Uterus (tissue), 4 donors: ENCODE measurements around the gene CGNL1. TPM values are rescaled to one million over a fixed set of nuclear protein-coding genes. Genes with fewer than 3 reads are reported as not detected.

Source experiments
- DNase-seq, 2 donors: peaks; one replicate each; pipeline ENCODE4 v3.0.0-alpha.2; 2019 to 2020
- H3K27ac ChIP-seq, 2 donors: fragments of 200-600 bp; sonication (generic); 1 replicate in 1 of 2; 2 replicates in 1 of 2; pipeline ENCODE4 v1.5.1; 2016 to 2018
- H3K27me3 ChIP-seq, 2 donors: fragments of 200-600 bp; sonication (generic); one replicate each; pipeline ENCODE4 v1.5.1; 2018 to 2019; ENCODE audit warnings: control low read depth in 1 of 2
- H3K36me3 ChIP-seq, 2 donors: fragments of 200-600 bp; sonication (generic); one replicate each; pipeline ENCODE4 v1.5.1; 2019; ENCODE audit warnings: control low read depth in 1 of 2
- H3K4me1 ChIP-seq, 2 donors: fragments of 200-600 bp; sonication (generic); one replicate each; pipeline ENCODE4 v1.5.1; 2018 to 2019; ENCODE audit warnings: control low read depth in 1 of 2
- H3K4me3 ChIP-seq, 2 donors: fragments of 200-600 bp; sonication (generic); 1 replicate in 1 of 2; 2 replicates in 1 of 2; pipeline ENCODE4 v1.5.1; 2018 to 2019; ENCODE audit warnings: mild to moderate bottlenecking in 1 of 2
- H3K9me3 ChIP-seq, 2 donors: fragments of 200-600 bp; sonication (generic); one replicate each; pipeline ENCODE4 v1.5.1; 2019; ENCODE audit warnings: control low read depth in 1 of 2
- CTCF ChIP-seq, 4 experiments: fragments of 200-600 bp in 2 of 4; fragments of 450-650 bp in 2 of 4; sonication (generic) in 2 of 4; IDR thresholded peaks; one replicate each; pipeline ENCODE4 v1.5.1; 2016 to 2019; ENCODE audit warnings: antibody characterized with exemption in 4 of 4, mild to moderate bottlenecking in 2 of 4, moderate library complexity in 1 of 4
- POLR2A ChIP-seq, 2 donors: fragments of 450-650 bp; IDR thresholded peaks; one replicate each; pipeline ENCODE4 v1.6.1; 2016; ENCODE audit warnings: antibody characterized with exemption in 2 of 2, mild to moderate bottlenecking in 1 of 2, moderate library complexity in 1 of 2
- intact Hi-C: fragments of 100-400 bp; cut with DNase I; formaldehyde crosslinking; loops from one replicate; pipeline ENCODE4 v1.15.1; 2023; ENCODE audit warnings: low total_unique reads
- total RNA-seq, 4 donors: library from RNA; depleted of rRNA in 3 of 4; stranded (reverse); fragments of >200 nt in 3 of 4; gene quantifications; one replicate each; pipeline versions ENCODE4 v1.1.0 to v1.2.4, GENCODE V29; 2014 to 2023
- donor health status: DM: yes; HTN: yes; CAD: no.

CGNL1 gene
- total RNA-seq, 4 donors from 2014 or later: 15.1 to 74.4 (median 31.7) TPM

- H3K4me1 ChIP-seq: no peaks in the 10 kb centered on the region
- no peaks in the 10 kb centered on the region for H3K27me3 ChIP-seq
- intact Hi-C loops: no loop called here
- no peak for DNase-seq
- peak overlapping the region; percentile 69 to 71 for H3K27ac ChIP-seq
- no peaks in the 10 kb centered on the region for H3K9me3 ChIP-seq
- no peak for TF ChIP-seq CTCF (IDR thresholded peaks at IDR 0.05)
- no peak for TF ChIP-seq POLR2A (IDR thresholded peaks at IDR 0.05)
- H3K36me3 ChIP-seq: no peaks in the 10 kb centered on the region
- no peak overlapping the region for H3K4me3 ChIP-seq
Measured at GRCh38 chr15:57445872-57446271, 69.6 kb downstream of the CGNL1 start.

- intact Hi-C loops: no loop called here
- no peak for DNase-seq
- TF ChIP-seq CTCF (IDR thresholded peaks at IDR 0.05): no peak
- TF ChIP-seq POLR2A (IDR thresholded peaks at IDR 0.05): no peak
- no peaks in the 10 kb centered on the region for H3K36me3 ChIP-seq
- no peak overlapping the region for H3K4me3 ChIP-seq
- H3K4me1 ChIP-seq: no peaks in the 10 kb centered on the region
- H3K9me3 ChIP-seq: no peaks in the 10 kb centered on the region
- no peaks in the 10 kb centered on the region for H3K27me3 ChIP-seq
- H3K27ac ChIP-seq: peak overlapping the region in 1 of 2 donors; percentile 71
Measured at GRCh38 chr15:57446393-57446792, 70.1 kb downstream of the CGNL1 start.

GRCh38 chr15:57451555-57451954, 75.2 kb downstream of the CGNL1 start:
- H3K9me3 ChIP-seq: no peaks in the 10 kb centered on the region
- intact Hi-C loops: no loop called here
- no peak overlapping the region for H3K4me3 ChIP-seq
- H3K27ac ChIP-seq: peak overlapping the region in 1 of 2 donors; percentile 58
- DNase-seq: no peak
- H3K4me1 ChIP-seq: no peaks in the 10 kb centered on the region
- H3K27me3 ChIP-seq: no peaks in the 10 kb centered on the region
- TF ChIP-seq POLR2A (IDR thresholded peaks at IDR 0.05) (no peak), CTCF (IDR thresholded peaks at IDR 0.05) (no peak)
- no peaks in the 10 kb centered on the region for H3K36me3 ChIP-seq

- no peak for DNase-seq
- H3K27me3 ChIP-seq: no peaks in the 10 kb centered on the region
- no peaks in the 10 kb centered on the region for H3K4me1 ChIP-seq
- H3K27ac ChIP-seq: peak overlapping the region; percentile 43 to 58
- H3K9me3 ChIP-seq: no peaks in the 10 kb centered on the region
- H3K36me3 ChIP-seq: no peaks in the 10 kb centered on the region
- no peak for TF ChIP-seq POLR2A (IDR thresholded peaks at IDR 0.05)
- TF ChIP-seq CTCF (IDR thresholded peaks at IDR 0.05): no peak
- H3K4me3 ChIP-seq: no peak overlapping the region
- intact Hi-C loops: no loop called here
Measured at GRCh38 chr15:57452090-57452754, 75.9 kb downstream of the CGNL1 start.

- H3K27me3 ChIP-seq: no peaks in the 10 kb centered on the region
- TF ChIP-seq CTCF (IDR thresholded peaks at IDR 0.05) (no peak), POLR2A (IDR thresholded peaks at IDR 0.05) (no peak)
Measured at GRCh38 chr15:57455929-57456328, 79.6 kb downstream of the CGNL1 start.

More at GRCh38 chr15:57455929-57456328, 79.6 kb downstream of the CGNL1 start:
- H3K36me3 ChIP-seq: no peaks in the 10 kb centered on the region
- no peaks in the 10 kb centered on the region for H3K9me3 ChIP-seq
- no peaks in the 10 kb centered on the region for H3K4me1 ChIP-seq
- H3K27ac ChIP-seq: peak overlapping the region in 1 of 2 donors; percentile 17
- no peak for DNase-seq
- H3K4me3 ChIP-seq: no peak overlapping the region
- intact Hi-C loops: no loop called here
